AG08395 (cell line): ENCODE measurements around the gene TMC8.
A peak's percentile ranks its signal among the peaks of the same experiment; 100 is the strongest.
"Not testable (repeated sequence)": the region's sequence is repeated elsewhere in the genome, so short reads cannot be mapped to it uniquely, and the experiment has no call there.

Experiments
- DNase-seq: peaks from one replicate; pipeline ENCODE4 v3.0.0; 2012; ENCODE audit warnings: mixed read lengths, low spot score

The TMC8 gene, protein sequence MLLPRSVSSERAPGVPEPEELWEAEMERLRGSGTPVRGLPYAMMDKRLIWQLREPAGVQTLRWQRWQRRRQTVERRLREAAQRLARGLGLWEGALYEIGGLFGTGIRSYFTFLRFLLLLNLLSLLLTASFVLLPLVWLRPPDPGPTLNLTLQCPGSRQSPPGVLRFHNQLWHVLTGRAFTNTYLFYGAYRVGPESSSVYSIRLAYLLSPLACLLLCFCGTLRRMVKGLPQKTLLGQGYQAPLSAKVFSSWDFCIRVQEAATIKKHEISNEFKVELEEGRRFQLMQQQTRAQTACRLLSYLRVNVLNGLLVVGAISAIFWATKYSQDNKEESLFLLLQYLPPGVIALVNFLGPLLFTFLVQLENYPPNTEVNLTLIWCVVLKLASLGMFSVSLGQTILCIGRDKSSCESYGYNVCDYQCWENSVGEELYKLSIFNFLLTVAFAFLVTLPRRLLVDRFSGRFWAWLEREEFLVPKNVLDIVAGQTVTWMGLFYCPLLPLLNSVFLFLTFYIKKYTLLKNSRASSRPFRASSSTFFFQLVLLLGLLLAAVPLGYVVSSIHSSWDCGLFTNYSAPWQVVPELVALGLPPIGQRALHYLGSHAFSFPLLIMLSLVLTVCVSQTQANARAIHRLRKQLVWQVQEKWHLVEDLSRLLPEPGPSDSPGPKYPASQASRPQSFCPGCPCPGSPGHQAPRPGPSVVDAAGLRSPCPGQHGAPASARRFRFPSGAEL

DNA sequence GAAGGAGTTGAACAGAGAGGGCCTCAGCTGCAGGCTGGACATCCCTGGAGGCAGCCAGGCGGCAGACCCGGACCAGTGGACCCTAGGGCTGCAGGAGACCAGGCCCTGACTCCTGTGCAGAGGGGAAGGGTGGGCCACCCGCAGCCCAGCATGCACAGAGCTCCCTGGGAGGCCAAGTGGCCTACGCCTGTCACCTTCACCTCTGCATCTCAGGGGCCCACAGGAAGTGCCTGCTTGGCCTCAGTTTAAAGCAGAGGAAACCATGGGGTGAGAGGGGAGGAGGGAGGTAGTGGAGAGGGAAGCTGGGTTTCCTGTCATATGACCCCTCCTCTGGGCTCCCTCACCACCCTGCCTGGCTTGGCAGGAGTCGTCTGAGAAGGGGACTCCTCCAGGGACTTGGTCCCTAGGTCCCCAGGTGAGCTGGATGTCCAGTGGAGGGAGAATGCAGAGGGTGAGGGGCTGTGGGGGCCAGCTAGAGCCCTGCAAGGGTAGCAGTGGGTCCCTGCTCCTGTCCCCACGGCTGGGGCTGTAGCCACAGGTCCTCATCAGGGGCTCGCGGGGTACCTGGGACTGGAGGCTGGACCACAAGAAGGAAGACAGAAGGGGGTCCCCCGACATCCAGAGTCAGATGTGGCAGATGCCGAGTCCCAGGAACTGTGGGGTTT is at the start of gene TMC8:
TSS of gene TMC8 (plus strand) at position 335 of the 665 bp plus-strand sequence. CDS start 818 bp downstream, outside the sequence.
- DNase-seq: no peak

DNA sequence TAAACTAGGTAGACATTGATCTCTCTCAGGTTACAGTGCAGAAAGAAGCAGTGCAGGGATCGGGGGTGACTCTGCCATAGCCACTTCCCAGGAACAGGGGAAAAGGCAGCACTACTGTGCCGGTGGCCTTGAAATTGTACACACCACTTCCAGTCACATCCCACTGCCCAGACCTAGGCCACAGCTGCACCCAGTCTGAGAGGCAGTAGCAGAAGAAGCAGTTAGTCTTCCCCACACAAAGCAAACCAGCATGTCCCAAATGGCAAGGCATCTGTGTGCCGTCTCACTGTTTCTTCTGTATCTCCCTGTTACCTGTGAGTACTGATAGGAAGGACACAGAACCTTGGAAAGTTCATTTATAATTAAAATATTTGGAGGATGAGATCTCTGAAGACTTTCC is 49.0 kb upstream of the TMC8 start:
- no peak for DNase-seq

DNA sequence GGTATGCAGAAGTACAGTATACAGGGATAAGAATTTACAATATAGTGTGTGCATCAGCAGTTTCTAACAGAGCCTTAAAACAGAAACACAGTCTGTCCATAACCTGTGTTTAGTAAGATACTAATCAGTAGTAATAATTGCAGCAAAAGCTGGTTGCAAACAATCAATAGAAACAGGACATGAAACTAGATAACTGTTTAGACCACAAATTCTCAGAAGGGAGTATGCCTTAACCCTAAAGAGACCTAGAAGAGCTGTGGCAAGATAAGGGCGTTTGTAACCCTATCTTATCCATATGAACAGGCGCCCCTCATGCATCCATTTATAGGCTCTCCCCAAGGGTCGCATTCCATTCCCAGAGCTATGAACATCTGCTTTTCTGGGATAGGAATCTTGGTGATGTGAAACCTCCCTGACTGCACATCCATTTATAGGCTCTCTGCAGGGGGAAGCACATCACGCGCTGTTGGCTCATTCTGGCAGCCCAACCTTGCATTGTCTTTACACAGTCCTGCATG is 48.2 kb upstream of the TMC8 start:
- not testable (repeated sequence) for DNase-seq

DNA sequence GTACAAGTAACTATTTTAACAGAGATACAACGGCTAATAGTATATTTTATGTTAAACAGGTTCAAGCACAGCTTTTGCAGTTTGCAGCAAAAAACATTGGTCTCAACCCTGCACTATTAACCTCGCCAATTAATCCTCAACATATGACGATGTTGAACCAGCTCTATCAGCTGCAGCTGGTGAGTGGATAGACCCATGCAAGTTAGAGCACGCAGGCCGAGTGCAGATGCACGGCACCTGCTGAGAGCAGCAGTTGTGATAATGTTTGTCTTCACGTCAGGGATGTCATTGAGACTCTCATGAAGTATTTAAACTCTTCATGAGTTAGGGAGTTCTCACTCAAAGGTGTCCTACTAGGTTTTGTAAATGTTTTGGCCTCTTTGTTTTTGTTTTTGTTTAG is 47.6 kb upstream of the TMC8 start:
- DNase-seq: no peak

DNA sequence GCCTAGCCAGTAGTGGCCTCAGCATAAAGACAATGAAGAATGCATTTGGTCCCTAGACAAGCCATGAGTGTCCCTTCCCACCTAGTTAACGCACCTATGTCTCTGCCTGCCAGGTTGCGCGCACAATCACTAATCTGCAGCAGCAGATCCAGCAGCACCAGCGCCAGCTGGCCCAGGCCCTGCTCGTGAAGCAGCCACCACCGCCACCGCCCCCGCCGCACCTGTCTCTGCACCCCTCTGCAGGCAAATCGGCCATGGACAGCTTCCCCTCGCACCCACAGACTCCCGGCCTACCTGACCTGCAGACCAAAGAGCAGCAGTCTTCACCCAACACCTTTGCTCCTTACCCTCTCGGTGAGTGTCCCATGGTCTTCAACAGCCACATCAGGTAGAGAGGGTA is 43.8 kb upstream of the TMC8 start:
- no peak for DNase-seq

DNA sequence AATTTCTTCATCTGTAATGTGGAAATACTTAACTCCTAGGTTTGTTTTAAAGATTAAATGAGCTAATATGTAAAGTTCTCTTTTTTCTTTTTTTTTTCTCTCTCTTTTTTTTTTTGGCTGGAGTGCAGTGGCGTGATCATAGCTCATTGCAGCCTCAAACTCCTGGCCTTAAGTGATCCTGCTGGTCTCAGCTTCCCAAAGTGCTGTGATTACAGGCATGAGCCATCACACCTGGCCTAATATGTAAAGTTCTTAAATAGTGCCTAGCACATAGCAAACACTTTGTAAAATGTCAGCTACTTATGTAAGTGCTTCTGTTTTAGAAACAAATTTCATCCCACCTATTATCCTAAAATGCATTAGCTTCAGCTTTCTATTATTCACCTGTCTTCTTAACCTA is 42.0 kb upstream of the TMC8 start:
- no peak for DNase-seq

DNA sequence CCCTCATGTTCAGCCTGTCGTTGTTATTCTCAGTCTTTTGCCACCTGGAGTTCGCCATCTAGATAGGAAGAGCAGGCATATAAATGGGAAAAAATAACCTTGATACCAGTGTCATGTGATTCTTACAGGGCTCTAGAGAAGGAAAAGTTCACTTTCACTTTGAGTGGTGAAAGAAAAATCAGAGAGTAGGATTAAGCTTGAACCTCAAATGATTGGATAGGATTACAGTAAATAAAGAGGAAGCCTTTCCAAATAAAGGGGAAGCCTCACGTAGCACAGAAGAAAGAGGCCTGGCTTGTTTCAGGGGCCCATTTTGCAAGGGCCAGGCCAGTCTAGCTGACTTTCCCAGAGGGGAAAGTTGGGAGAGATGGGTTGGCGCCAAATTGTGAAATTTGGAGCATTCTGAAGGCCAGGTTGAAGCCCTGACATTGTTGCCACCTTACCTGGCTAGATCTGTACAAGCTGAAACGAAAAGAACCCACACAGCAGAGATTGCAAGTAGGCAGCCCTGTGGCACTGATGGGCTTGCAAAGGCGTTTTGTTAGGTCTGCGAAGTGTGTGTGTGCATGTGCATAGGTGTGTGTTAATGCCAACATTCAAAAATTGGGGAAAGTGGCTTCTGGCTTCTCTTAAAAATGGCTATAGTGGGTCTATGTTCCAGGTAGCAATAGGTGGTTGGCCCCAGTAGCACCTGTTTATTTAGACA is 40.8 kb upstream of the TMC8 start:
- no peak for DNase-seq

DNA sequence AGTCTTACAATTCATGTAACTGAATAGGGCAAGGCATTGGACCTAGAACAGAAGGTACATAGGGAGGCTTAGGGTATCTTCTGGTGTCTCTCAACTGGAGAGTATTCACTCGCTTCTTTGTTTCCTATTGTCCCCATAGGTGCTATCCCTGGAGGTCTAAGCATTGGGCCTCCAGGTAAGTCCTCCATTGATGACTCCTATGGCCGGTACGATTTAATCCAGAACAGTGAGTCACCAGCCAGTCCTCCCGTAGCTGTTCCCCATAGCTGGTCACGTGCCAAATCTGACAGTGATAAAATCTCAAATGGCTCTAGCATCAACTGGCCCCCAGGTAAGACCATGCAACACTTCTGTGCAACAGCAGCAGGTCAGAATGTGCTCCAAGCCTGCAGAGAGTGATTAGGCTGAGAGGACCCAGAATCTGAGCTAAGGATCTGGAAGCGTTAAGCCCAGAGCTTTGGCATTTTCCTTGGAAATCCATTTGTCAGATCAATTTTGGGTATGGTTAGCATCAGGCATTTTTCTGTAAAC is 37.7 kb upstream of the TMC8 start:
- no peak for DNase-seq

DNA sequence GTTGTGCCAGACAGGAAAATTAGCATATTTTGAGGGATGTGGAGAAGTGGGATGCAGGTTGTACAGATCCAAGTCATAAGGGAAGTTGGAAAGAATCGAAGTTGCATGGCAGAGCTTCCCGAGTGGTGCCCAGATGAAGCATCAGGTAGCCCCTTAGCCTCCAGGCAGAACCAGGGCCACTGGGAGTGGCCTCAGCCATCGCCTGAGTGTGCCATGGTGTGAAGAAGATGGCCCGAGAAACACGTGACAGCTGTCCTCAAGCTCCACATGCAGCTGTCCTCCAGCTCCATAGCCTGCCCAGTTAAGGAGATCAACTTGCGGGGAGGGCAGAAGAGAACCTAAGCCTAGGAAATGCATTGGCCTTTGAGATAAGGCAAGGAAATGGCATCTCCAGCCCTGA is 35.5 kb upstream of the TMC8 start:
- no peak for DNase-seq

DNA sequence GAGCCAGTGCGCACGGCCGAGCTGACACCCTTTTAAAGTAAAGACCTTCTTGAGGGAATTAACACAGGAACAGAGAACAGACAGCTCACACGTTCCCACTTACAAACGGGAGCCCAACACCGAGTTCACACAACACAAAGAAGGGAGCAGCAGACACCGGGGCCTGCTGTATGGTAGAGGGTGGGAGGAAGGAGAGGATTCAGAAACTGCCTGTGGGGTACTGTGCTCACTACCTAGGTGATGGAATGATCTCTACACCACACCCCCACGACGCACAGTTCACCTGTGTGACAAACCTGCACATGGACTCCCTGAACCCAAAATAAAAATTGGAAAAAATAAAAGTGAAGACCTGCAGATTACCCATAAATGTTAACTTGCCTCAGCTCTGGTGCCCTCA is 34.5 kb upstream of the TMC8 start:
- no peak for DNase-seq

DNA sequence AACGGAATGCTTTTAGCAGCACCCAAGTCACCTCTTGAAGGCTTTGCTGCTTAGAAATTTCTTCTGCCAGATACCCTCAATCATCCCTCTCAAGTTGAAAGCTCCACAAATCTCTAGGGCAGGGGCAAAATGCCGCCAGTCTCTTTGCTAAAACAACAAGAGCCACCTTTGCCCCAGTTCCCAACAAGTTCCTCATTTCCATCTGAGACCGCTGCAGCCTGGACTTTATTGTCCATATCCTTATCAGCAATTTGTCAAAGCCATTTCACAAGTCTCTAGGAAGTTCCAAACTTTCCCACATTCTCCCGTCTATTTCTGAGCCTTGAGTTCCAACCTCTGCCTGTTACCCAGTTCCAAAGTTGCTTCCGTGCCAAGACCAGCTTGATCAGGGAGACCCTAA is 29.5 kb upstream of the TMC8 start:
- no peak for DNase-seq

DNA sequence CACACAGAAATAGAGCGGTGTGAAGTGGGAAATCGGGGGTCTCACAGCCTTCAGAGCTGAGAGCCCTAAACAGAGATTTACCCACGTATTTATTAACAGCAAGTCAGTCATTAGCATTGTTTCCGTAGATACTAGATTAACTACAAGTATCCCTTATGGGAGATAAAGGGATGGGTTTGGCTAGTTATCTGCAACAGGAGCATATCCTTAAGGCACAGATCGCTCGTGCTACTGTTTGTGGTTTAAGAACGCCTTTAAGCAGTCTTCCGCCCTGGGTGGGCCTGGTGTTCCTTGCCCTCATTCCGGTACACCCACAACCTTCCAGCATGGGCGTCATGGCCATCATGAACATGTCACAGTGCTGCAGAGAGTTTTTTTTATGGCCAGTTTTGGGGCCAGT is 29.0 kb upstream of the TMC8 start:
- DNase-seq: no peak

DNA sequence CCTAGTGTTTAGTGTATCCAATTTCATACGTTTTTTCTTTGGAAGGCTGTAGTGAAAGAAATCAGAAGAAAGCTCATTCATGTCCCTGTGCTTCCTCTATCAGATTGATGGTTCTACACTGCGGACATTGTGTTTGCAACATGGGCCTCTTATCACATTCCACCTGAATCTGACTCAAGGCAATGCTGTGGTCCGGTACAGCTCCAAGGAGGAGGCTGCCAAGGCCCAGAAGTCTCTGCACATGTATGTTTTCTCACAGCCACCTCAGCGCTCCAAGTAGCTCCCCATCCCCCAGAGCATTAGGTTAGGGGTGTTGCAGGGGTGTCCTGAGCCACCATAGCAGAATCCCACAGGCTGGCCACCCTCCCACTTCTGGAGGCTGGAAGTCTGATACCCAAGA is 27.3 kb upstream of the TMC8 start:
- DNase-seq: no peak

DNA sequence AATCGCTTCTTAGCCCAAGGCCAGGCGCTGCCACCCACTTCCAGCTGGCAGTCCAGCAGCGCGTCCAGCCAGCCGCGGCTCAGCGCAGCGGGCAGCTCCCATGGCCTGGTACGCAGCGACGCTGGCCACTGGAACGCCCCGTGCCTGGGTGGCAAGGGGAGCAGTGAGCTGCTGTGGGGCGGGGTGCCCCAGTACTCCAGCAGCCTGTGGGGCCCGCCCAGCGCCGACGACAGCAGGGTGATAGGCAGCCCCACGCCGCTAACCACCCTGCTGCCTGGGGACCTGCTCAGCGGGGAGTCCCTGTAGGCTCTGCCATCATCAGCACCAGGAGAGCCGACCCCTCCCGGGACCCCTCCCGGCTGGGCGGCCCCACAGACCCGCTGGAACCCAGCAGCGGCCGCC is 26.0 kb upstream of the TMC8 start:
- no peak for DNase-seq

DNA sequence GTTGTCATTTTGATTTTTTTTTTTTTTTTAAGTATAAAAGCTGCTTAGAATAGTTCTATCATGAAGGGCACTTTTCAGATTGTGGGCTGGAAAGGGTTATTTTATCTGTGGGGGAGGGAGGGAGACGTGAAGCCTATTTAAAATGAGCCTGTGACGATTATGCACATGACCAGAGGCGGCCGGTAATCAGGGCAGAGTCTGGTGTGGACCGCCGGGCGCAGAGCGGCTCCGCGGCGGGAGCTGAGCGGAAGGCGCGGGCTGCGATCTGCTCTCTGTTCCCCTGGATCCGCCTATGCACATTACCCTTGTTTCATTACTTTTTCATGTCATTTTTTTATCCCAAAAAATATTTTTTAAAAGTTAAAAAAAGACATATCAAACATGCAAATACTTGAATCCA is 25.5 kb upstream of the TMC8 start:
- no peak for DNase-seq

DNA sequence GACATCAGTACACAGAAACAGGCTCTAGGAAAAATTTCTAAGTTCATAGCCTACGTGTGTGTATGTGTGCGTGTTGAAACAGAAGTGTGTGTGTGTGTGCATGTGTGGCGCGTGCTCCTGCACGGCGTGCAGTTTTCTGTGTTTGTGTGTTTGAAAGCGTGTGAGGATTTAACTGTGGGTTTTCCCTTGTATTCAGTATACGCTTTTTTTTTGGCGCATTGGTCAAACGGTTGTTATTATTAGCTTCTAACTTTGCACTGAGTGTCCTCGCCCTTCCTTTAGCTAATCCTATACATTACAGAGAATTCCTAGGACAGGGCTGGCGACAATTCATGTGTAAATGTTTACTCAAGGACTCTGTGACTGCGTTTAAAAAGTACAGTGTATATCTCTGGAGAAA is 25.0 kb upstream of the TMC8 start:
- no peak for DNase-seq

DNA sequence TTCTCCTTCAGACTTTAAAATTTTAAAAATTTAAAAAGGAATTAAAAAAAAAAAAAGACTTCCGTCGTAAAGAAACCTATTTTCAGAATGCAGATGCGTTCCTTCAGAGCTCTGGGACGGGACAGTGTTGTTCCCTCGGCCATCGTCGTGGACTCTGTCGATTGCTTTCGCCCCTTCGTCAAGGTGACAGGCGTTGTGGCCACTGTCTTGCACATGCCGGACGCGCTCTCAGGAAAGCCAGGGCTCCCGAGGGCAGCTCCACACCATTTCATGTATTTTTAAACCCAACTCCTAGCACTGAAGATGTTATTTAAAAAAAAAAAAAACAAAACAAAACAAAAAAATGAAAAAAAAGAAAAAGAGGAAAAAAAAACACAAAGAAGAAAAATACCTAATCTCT is 24.4 kb upstream of the TMC8 start:
- DNase-seq: no peak

DNA sequence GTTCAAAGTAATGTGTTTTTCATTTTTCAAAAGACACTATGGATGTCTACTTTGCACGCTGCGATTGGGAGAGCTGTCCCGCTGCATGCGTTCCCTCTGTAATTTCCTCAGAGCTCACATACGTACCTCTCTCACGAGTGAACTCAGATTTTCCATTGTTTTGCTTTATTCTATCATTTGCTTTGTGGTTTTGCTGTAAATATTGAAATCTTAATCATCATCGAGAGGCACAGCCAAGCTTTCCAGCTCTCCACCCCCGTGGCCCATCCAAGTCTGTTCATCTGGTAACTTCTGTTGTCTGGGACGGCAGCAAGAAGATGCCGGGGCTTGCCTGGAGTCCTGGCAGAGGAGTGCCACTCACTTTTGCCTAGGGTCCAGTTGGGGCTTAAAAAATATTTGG is 23.1 kb upstream of the TMC8 start:
- DNase-seq: peak; percentile 31

DNA sequence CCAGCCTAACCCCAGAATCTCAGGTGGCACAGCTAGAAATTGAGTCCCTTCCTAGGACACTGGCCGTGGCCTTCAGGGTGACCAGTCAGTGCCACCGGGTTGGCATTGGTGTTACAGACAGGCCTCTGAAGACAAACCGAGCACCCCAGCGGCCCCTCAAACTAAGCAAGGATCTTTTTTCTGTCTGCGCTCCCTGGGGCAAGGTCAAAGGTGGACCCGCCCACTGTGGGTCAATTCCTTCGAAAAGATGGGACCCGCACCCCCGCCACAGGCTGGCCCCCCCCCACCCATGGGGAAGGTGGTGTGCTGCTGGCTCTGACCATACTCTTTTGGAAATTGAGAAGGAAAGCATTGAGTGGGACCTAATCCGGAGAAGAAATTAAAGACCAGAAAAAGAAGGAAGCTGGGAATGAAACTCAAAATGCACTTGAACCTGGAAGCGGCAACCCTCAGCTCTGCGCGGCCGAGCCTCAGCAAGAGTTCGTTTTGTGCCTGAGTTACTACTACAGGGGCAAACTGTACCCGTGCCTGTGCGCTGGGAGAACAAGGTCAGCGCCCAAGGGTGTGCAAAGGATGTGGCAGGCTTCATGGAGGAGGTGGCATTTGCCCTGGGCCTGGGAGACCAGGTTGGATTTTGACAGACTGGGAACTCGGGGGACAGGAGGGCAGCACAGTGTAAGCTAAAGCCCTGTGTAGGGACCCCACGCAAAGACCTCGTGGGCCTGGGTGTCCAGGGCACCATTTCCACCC is 22.4 kb upstream of the TMC8 start:
- no peak for DNase-seq

DNA sequence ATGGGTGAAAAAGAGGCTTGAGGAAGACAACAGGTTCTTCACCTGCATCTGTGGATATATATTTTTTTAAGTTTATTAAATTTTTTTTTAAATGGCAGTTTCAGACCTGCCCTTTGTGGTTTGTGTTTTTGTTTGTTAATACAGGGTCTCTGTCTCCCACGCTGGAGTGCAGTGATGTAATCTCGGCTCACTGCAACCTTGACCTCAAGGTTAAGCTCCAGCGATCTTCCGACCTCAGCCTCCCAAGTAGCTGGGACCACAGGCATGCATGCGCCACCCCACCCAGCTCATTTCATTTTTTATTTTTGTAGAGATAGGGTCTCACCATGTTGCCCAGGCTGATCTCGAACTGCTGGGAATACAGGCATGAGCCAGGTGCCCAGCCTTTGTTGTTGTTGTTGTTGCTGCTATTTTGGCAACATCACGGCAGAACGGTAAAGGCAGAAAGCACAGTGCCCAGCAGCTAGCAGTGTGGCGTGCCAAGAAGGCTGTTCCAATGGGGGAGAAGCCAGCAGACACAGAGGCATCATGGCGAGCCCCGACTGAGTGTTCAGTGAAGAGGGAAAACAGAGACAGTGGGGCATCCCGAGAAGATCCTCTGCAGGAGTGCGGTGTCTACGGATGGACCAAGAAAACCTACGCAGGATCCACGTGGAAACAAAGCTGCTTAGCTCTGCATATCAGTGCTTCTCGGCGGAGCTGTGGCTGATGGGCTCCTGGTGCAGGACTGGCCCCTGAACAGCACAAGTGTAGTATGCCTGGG is 21.7 kb upstream of the TMC8 start:
- no peak for DNase-seq

DNA sequence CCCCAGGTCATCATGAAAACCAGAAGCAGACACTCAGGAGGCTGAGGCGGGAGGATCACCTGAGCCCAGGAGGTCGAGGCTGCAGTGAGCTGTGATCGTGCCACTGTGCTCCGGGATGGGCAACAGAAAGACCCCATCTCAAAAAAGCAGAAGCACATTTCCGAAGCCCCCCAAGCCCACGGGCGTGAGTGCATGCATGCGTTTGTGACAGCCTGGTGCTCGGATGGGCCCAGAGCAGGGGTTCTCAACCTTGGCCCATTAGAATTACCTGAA is 21.1 kb upstream of the TMC8 start:
- DNase-seq: no peak
